ENCODE data around the gene SPAG4.

- TF ChIP-seq CTCF (IDR thresholded peaks at IDR 0.05) (no peak), POLR2AphosphoS5 (IDR thresholded peaks at IDR 0.05) (no peak)
Observed at GRCh38 chr20:35575958-35576357, 39.7 kb upstream of the SPAG4 start.
